Effector CD8-positive, alpha-beta T cell (primary cell): ENCODE data around the gene CEP126.
"Not testable (repeated sequence)": the region's sequence is repeated elsewhere in the genome, so short reads cannot be mapped to it uniquely, and the experiment has no call there.

Source experiments
- DNase-seq: peaks from one replicate; lab custom pipeline; 2025; lab: John Stamatoyannopoulos, UW

CEP126 gene

GRCh38 chr11:101929294-101929915 lies 14.6 kb downstream of the CEP126 start:
- no peak for DNase-seq

DNA sequence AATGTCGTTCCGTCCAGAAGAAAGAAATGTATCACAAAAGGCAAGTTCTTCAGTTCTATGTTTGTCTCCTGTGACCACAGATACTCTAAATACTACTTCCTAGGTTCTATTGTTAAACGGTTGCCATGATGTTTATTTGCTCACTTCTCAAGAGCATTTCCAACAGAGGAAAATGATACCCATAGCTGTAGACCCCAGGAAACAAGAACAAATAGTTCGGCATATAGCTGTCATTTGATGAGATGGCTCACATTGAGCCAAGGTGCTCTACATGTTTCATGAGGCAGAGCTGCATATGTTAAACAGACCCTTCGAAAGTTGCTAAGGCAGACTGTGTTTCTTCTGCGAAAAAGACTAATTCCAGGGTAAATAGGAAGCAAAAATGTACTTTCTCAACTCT lies 16.9 kb downstream of the CEP126 start:
- no peak for DNase-seq

GRCh38 chr11:101940901-101941520 lies 26.2 kb downstream of the CEP126 start:
- no peak for DNase-seq

DNA sequence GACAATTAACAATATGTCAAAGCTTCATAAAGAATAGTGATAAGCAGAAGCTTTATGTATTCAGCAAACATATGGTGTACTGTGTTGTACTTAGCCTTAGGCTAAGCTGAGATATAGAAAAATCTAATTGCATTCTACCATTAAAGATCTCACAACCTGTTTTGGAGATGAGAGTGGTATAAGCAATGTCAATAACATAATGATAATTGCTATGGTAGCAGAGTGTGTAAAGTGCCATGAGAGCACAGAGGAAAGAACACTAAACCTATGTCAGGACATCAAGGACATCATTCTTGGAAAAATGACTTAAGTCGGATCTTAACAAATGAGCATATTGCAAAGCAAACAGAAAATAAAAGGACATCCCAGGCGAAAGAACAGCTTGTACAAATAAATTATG lies 30.1 kb downstream of the CEP126 start:
- DNase-seq, result no peak

- DNase-seq, result no peak
Observed at GRCh38 chr11:101945448-101945847, 30.6 kb downstream of the CEP126 start.

DNA sequence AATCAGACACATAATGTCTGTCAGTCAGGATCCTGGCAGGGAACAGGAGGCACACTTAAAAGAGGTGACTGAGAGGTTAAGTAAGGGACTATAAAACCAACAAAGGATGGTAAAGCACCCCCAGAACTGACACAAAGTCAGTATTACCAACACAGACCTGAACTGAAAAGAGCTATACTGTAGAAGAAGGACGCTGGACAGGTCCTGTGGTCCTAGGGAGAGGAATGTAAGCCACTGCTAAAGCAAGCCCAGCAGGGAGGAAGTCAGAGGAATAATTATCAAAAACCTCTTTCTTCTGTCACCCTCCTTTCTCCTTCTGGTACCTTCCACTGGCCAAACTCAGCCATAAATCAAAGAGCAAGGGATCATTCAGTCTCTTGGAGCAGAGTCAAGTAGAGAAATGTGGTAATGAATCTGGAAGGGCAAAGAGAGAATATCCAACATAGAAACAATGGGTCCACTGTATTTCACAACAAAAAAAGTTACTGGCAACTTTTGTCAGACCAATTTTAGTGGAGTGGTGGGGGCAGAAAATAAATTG lies 34.9 kb downstream of the CEP126 start:
- DNase-seq, result no peak

GRCh38 chr11:101955278-101955677 lies 40.5 kb downstream of the CEP126 start:
- DNase-seq, result no peak

GRCh38 chr11:101955701-101956100 lies 40.9 kb downstream of the CEP126 start:
- DNase-seq, result no peak

GRCh38 chr11:101960231-101960630 lies 45.4 kb downstream of the CEP126 start:
- DNase-seq, result no peak

- not testable (repeated sequence) for DNase-seq
Observed at GRCh38 chr11:101964200-101964599, 49.4 kb downstream of the CEP126 start.

- DNase-seq, result no peak
Observed at GRCh38 chr11:101974255-101974654, 59.4 kb downstream of the CEP126 start.

- no peak for DNase-seq
Observed at GRCh38 chr11:101974771-101975170, 60.0 kb downstream of the CEP126 start.

DNA sequence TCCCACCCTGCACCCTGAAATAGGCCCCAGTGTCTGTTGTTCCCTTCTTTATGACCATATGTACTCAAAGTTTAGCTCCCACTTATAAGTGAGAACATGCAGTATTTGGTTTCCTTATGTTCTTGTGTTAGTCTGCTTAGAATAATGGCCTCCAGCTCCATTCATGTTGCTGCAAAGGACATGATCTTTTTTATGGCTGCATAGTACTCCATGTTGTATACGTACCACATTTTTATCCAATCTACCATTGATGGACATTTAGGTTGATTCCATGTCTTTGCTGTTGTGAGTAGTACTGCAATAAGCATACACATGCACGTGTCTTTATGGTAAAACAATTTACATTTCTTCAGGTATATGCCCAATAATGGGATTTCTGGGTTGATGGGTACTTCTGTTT lies 60.9 kb downstream of the CEP126 start:
- DNase-seq, result no peak

DNA sequence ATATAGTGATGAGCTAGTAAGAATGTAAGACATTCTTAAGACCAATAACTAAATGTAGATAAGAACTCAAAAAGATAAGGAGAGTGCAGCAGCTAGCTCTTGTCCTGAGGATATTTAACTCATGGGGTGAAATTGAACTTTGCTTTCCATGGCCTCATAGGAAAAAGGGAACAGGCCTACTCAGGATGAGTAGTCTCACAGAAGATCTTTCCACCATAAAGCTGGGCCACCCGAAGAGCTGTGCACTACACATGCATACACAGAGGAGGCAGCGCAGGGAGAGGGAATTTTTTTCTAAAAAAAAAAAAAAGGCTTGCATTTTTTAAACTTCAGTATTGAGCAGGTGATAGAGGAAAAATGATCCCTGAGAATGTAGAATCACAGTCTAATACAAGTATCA lies 72.6 kb downstream of the CEP126 start:
- no peak for DNase-seq

GRCh38 chr11:101993172-101993571 lies 78.4 kb downstream of the CEP126 start:
- no peak for DNase-seq

GRCh38 chr11:101994052-101994469 lies 79.3 kb downstream of the CEP126 start:
- DNase-seq, result not testable (repeated sequence)

DNA sequence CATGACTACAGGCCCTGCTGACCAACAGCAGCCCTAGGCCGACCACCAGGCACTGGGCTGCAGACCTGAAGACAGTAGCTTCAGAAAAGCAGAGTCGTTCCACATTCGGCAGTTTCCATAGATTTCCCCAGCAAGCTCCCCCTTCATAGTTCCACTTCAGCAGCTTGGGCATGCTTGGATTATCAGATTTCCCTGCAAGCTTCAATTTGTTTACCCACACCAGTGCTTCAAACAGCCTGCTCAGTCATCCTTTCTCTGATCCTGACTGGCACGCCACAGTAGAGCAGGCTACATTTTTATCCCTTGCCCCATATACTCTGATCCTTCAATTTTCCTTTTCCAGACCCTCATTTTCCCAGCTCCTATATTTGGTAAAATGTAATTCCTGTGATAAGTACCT lies 81.3 kb downstream of the CEP126 start:
- no peak for DNase-seq

GRCh38 chr11:102001657-102002338 lies 87.0 kb downstream of the CEP126 start:
- DNase-seq, result no peak

DNA sequence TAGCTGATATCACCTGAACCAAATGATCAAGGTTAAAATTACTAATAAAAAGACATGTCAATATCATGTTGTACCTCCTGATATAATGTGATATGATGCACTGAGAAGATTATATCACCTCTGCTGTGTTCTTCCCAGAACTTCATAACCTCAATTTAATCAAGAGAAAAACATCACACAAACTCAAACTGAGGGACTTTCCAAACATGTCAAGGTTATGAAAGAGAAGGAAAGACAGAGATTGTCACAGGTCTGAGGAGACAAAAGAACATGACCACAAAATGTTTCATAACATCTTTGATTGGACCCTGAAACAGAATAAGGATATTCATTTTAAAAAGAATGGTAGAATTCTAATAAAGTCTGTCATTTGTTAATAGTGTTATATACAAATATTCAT lies 89.4 kb downstream of the CEP126 start:
- DNase-seq, result no peak

- DNase-seq, result no peak
Observed at GRCh38 chr11:102005306-102005705, 90.5 kb downstream of the CEP126 start.

DNA sequence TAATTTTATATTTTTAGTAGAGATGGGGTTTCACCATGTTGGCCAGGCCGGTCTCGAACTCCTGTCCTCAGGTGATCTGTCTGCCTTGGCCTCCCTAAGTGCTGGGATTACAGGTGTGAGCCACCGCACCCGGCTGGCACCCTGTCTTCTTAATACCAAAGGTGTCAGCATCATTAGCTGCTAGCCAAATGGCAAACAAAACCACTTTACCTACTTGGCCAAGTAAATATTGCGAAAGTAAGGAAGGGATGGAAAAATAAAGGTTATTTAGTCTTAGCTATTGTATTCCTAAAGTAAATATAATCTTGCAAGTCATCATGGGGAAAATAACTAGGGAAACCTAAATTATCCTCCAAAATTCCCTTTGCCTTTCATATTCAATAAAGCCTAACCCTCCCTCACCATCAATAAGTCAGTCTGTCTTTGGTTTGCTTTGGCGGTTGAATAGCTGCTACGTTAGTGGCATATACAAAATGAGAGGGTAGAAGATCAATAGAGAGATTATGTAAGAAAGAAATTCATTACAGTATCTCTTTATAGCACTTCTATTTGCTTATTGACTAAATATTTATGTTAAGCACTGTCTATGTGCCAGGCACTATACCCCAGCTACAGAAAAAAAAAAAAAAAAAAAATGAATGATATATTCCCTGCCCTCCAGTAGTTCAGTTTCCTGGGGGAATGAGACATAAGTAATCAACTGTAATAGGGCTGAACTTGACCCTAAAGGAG lies 92.2 kb downstream of the CEP126 start:
- no peak for DNase-seq
